GF-D8 (cell line): Measurements from ENCODE around the gene ERI2.
A peak's percentile ranks its signal among the peaks of the same experiment; 100 is the strongest.

Experiments used
- DNase-seq: peaks from one replicate; lab custom pipeline; 2025; lab: John Stamatoyannopoulos, UW

ERI2 gene, protein sequence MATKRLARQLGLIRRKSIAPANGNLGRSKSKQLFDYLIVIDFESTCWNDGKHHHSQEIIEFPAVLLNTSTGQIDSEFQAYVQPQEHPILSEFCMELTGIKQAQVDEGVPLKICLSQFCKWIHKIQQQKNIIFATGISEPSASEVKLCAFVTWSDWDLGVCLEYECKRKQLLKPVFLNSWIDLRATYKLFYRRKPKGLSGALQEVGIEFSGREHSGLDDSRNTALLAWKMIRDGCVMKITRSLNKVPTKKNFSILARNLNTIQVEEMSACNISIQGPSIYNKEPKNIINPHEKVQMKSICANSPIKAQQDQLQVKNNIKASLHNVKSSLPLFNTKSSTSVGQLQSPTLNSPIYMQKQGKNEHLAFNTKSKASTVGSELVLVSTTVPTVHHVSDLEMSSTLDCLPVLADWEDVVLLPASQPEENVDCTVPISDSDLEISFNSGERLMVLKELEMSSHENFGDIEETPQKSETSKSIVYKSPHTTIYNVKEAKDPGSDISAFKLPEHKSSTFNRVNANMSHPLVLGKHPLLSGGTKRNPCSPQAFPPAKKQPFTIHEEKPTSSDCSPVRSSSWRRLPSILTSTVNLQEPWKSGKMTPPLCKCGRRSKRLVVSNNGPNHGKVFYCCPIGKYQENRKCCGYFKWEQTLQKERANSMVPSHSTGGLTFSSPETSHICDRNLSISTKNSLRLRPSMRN

DNA sequence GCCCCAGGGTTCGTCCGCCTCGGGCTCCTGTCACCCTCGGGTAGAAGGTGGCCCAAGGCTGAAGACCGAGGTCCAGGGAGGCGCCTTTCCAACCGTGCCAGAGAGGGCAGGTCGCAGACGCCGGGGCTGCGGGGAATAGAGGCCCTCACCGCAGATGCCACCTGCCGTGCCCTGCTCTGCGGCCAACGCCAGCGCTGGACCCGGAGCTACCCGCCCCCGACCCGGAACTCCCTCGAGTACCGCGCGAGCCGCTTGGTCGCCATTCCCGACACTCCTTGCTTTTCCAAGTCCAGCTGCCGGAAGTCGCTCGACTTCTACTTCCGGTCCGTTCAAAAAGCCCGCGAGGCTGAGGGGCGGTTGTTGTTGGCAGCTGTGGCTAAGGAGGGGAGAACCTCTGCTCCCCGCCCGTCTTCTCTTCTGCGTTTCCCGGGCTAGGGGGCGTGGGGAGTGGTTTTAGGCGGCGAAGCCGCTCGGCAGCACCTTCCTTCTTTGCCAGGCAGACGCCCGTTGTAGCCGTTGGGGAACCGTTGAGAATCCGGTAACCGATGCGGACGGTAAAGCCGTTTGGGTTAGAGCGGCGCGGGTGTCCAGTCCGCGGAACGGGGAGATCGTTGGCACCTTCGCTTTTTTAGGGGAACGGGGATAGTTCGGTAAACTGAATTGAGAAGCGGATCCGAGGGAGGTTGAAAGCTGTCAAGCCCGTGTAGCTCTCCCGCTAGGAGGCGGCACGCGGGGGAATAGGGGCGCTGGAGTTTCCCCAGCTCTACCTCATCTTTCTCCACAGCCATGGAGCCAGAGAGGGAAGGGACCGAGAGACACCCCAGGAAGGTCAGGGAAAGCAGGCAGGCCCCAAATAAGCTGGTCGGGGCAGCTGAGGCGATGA lies at the start of gene ERI2, which contains the start of gene REXO5:
TSS of gene ERI2 (minus strand) at position 305 of the 883 bp plus-strand sequence. CDS start at position 263, 42 bp downstream.
TSS of gene REXO5 (plus strand) at position 360 of the 883 bp plus-strand sequence. CDS start at position 787, 427 bp downstream.
- peak; percentile 88 for DNase-seq

DNA sequence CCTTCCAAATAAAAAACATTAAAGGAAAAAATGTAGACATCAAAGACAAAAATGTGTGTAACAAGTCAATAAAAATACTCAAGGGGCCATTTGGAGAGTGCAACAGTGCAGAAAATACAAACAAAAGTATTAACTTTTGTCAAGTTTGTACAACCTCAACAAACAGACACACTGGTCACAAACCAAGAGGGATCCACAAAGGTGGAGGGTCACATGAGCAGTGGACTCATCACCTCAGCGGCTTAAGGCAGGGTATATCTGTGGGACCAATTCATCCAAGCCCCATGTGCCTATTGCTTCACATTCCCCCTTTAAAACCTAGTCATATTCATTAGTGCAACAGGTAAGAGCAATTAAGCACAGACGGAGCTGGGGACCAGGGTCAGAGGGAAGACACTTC lies 48.7 kb upstream of the ERI2 start:
- no peak for DNase-seq

- DNase-seq: no peak
Observed at GRCh38 chr16:20853981-20854620, 47.8 kb upstream of the ERI2 start.

DNA sequence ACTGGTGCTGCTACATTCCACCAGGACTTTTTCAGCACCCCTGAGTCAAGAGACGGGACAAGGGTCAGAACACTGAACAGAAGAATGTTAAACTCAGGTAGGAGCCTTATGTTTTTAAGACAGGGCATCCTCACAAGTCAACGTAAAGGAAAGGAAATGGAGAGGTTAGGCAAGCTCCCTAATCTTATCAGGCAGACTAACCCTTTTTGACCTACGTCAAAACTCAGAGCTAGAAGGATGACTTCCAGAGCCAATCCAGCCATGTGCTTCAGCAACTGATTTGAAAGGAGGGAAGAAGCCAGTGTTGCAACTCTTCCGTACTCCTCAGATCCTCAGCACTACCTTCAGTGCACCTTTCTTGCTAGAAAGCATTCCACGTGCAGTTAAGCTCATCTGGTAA lies 46.9 kb upstream of the ERI2 start:
- DNase-seq: no peak

- peak; percentile 26 for DNase-seq
Observed at GRCh38 chr16:20851601-20852000, 45.3 kb upstream of the ERI2 start.

DNA sequence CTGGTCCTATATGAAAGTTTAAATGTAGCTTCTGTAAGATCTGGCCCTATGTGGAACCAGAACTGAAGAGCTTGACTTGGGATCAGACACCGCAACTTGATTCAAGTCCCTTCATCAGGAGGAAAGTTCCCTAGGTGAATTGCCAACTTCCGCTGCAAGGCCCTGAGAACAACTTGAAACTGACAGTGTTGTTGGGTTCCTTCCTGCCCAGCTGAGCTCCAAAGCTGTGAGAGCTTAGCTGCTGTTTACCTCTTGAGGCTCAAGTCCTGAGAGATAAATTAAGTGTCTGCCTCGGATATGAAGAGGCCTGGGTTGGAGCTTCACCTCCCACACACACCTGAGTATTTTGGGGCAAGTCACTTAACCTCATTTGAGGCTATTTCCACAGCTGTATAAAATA lies 44.7 kb upstream of the ERI2 start:
- DNase-seq: peak; percentile 35

GRCh38 chr16:20849589-20850390 lies 43.5 kb upstream of the ERI2 start:
- peak; percentile 58 for DNase-seq

DNA sequence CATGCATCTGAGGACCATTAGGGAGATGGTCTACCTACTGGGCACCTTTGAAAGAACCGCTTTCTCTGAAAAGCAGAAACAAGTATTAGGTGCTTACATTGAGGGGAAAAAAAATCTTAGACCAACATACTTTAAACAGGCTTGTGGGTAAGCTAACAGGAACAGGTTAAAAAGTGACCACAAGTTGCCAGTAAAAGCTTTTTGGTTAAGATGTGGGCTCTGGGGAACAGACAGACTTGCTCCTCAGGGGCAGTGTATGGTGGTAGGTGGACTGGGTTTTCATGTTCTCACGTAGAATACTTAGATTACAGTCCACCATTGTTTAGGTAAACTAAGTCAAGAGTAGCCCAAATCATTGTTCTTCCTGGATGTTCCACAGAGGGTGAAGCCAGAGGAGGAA lies 41.3 kb upstream of the ERI2 start:
- peak; percentile 7 for DNase-seq

DNA sequence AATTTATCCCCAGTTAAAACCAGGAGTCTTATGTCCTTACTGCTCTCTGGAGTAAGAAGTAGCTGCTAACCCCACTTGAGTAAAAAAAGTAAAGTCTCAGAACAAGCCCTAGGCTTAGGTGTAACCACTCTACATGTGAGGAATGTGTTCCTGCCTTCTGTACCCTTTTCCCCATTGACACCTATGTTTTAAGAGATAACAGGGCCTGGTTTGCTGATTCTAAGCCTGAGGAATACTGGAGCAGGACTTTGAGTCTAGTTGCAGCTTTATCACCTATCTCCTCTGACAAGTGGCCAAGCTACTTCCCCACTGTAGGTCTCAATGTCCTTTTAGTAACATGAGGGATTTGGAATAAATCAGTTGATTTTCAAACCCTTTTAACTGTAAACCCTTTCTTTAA lies 40.3 kb upstream of the ERI2 start:
- DNase-seq: no peak

GRCh38 chr16:20846030-20846429 lies 39.8 kb upstream of the ERI2 start:
- DNase-seq: no peak

DNA sequence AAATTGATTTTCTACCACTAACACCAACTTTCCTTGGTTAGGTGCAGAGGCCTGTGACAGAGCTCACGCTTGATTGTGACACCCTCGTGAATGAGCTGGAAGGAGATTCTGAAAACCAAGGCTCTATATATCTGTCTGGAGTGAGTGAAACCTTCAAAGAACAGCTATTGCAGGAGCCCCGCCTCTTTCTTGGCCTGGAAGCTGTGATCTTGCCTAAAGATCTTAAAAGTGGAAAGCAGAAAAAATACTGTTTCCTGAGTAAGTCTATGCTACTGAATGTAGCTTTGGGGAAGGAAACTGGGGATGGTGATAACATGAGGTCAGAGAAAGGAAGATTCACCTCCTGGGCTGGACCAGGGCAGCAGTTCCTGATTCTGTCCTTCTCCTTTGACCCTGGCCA lies 38.3 kb upstream of the ERI2 start:
- DNase-seq: peak; percentile 86

- no peak for DNase-seq
Observed at GRCh38 chr16:20844054-20844453, 37.8 kb upstream of the ERI2 start.

GRCh38 chr16:20839504-20839903 lies 33.2 kb upstream of the ERI2 start:
- no peak for DNase-seq

GRCh38 chr16:20838240-20838639 lies 32.0 kb upstream of the ERI2 start:
- no peak for DNase-seq

DNA sequence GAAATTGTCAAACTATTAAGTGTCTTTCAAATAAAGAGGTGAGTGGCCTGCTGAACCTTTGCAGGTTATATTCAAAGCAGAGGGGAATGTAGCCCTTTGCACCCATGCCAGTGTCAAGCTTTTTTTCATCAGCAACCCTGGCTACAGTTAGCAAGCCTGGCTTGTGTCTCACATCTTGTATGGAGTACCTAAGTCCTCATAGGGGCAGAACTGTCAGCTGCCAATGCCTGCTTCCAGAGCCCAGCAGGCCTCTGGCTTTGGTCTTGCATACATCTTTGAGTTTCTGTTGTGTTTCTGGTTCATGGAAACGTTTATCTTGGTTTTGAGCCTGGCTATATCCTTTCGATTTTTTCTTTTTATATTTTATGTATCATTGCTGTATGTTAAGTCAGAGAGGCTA lies 26.8 kb upstream of the ERI2 start:
- no peak for DNase-seq

- no peak for DNase-seq
Observed at GRCh38 chr16:20830372-20830771, 24.1 kb upstream of the ERI2 start.

DNA sequence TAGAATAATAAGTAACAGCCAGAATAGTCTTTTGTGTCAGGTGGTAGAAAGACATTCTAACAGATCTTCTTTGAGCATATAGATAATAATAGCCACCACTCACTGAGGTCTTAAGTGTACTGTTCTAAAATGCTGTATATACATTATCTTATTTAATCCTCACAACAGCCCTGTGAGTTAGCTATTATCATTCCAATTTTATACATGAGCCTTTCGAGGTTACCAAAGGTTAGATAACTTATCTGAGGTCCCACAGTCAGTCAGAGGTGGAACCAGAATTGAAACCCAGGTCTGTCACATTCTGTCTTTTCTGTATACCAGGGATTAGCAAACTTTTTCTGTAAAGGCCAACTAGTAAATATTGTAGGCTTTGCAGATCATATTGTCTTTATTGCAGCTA lies 23.3 kb upstream of the ERI2 start:
- DNase-seq: no peak

- no peak for DNase-seq
Observed at GRCh38 chr16:20826039-20826566, 19.8 kb upstream of the ERI2 start.

GRCh38 chr16:20822521-20823325 lies 16.5 kb upstream of the ERI2 start:
- peak; percentile 74 for DNase-seq

- DNase-seq: no peak
Observed at GRCh38 chr16:20821682-20822081, 15.4 kb upstream of the ERI2 start.
